HepG2 (cell line): ENCODE results near the gene ITPRIP. TPM values are rescaled to one million over a fixed set of nuclear protein-coding genes. Genes with fewer than 3 reads are reported as not detected.
A peak's percentile ranks its signal among the peaks of the same experiment; 100 is the strongest.

Source experiments
- CREB1 ChIP-seq, 2 experiments: fragments of 450-650 bp in 1 of 2; IDR thresholded peaks; 2 replicates each; pipeline ENCODE4 v1.6.1; 2016 to 2017; ENCODE audit warnings: control low read depth in 1 of 2, mild to moderate bottlenecking in 1 of 2, missing compliant biosample characterization in 1 of 2, missing genetic modification characterization in 1 of 2
- GABPB1 ChIP-seq: IDR thresholded peaks from 2 replicates; pipeline ENCODE4 v1.6.1; 2016; ENCODE audit warnings: mild to moderate bottlenecking, missing genetic modification reagents, moderate library complexity, missing compliant biosample characterization
- NFKBIZ ChIP-seq: IDR thresholded peaks from 2 replicates; pipeline ENCODE4 v1.6.1; 2018; ENCODE audit warnings: missing genetic modification reagents, missing compliant biosample characterization
- RXRA ChIP-seq: sonication (generic); formaldehyde crosslinking; IDR thresholded peaks from 2 replicates; pipeline ENCODE4 v1.5.1; 2020; ENCODE audit warnings: missing genetic modification reagents
- SNAPC2 ChIP-seq: sonication (generic); formaldehyde crosslinking; IDR thresholded peaks from 2 replicates; pipeline ENCODE4 v1.8.1; 2022; ENCODE audit warnings: mild to moderate bottlenecking, missing genetic modification reagents
- SOX13 ChIP-seq, 3 experiments: fragments of 450-650 bp in 1 of 3; sonication (generic) in 1 of 3; formaldehyde crosslinking in 1 of 3; IDR thresholded peaks in 2 of 3; conservative IDR thresholded peaks in 1 of 3; 2 replicates each; pipeline versions ENCODE4 v1.5.0 to v1.6.1; 2016 to 2020; ENCODE audit warnings: antibody characterized with exemption in 1 of 3, mild to moderate bottlenecking in 1 of 3, missing compliant biosample characterization in 1 of 3, missing genetic modification reagents in 1 of 3, moderate library complexity in 1 of 3
- STAG1 ChIP-seq: sonication (generic); formaldehyde crosslinking; IDR thresholded peaks from 2 replicates; pipeline ENCODE4 v1.4.0; 2020; ENCODE audit warnings: missing genetic modification reagents
- TEAD3 ChIP-seq: optimal IDR thresholded peaks from 2 replicates; pipeline ENCODE3; 2016; ENCODE audit warnings: borderline replicate concordance
- TFDP2 ChIP-seq: sonication (generic); formaldehyde crosslinking; IDR thresholded peaks from 2 replicates; pipeline ENCODE4 v1.4.0; 2020; ENCODE audit warnings: missing genetic modification reagents
- THAP11 ChIP-seq: IDR thresholded peaks from 2 replicates; pipeline ENCODE4 v1.6.1; 2016; ENCODE audit warnings: missing biosample characterization, missing genetic modification reagents
- ZBTB1 ChIP-seq: sonication (generic); formaldehyde crosslinking; IDR thresholded peaks from 2 replicates; pipeline ENCODE4 v1.4.0; 2020; ENCODE audit warnings: missing genetic modification reagents, borderline replicate concordance
- ZNF331 ChIP-seq: sonication (generic); formaldehyde crosslinking; IDR thresholded peaks from 2 replicates; pipeline ENCODE4 v1.4.0; 2020; ENCODE audit warnings: missing genetic modification reagents
- ZNF501 ChIP-seq: sonication (generic); formaldehyde crosslinking; IDR thresholded peaks from 2 replicates; pipeline ENCODE4 v1.5.1; 2020; ENCODE audit warnings: mild to moderate bottlenecking, moderate library complexity, missing genetic modification reagents
- ZSCAN29 ChIP-seq: sonication (generic); formaldehyde crosslinking; conservative IDR thresholded peaks from 2 replicates; pipeline ENCODE4 v1.4.0; 2020; ENCODE audit warnings: mild to moderate bottlenecking, missing genetic modification reagents
- polyA plus RNA-seq, 8 experiments: library from polyadenylated mRNA; depleted of rRNA in 3 of 8; stranded (reverse) in 7 of 8; unstranded in 1 of 8; fragments of >200 nt; fragmentation: Illumina TruSeq in 4 of 8; extraction: Trizol in 4 of 8; gene quantifications; 2 replicates each; pipeline versions ENCODE4 v1.2.1 to v1.2.3, GENCODE V29; 2011 to 2016; ENCODE audit warnings: low read depth in 4 of 8, missing spikeins in 1 of 8, mixed read lengths in 1 of 8; ENCODE audit not compliant: insufficient read depth in 1 of 8
- total RNA-seq, 5 experiments: library from RNA; depleted of rRNA; stranded (reverse); fragments of >200 nt; fragmentation: Illumina TruSeq; extraction: Trizol; gene quantifications; 2 replicates each; pipeline ENCODE4 v1.2.3, GENCODE V29; 2016; ENCODE audit warnings: low read depth in 1 of 5
- TF ChIP-seq, protein P1 (sequence below): sonication (generic); formaldehyde crosslinking; IDR thresholded peaks from 2 replicates; pipeline ENCODE4 v1.5.1; 2020; ENCODE audit warnings: mild to moderate bottlenecking, missing genetic modification reagents, moderate library complexity
- TF ChIP-seq, protein P2 (sequence below): sonication (generic); formaldehyde crosslinking; IDR thresholded peaks from 2 replicates; pipeline ENCODE4 v1.5.0; 2020; ENCODE audit warnings: mild to moderate bottlenecking, missing genetic modification reagents, moderate library complexity
- TF ChIP-seq, protein P3 (sequence below): sonication (generic); formaldehyde crosslinking; IDR thresholded peaks from 2 replicates; pipeline ENCODE4 v1.4.0; 2020; ENCODE audit warnings: missing genetic modification reagents

The ITPRIP gene
- total and polyA plus RNA-seq, 2 of the 13 experiments (the other 11 are each of a cell fraction or from before 2014, with no cell fraction given): 1.00 to 2.8 TPM

- TF ChIP-seq ZNF331 (CRISPR knock-in tag) (peak; percentile 51; the same call in 1 of the 2 replicates), GABPB1 (CRISPR knock-in tag) (peak; percentile 66; the same call in 1 of the 2 replicates), TEAD3 (CRISPR knock-in tag) (peak; percentile 76), ZNF501 (CRISPR knock-in tag) (peak; percentile 73), RXRA (CRISPR knock-in tag) (0 out of 2 replicates have a peak, but pooled peaks have one; percentile 60), SNAPC2 (CRISPR knock-in tag) (no peak), ZBTB1 (CRISPR knock-in tag) (no peak), THAP11 (CRISPR knock-in tag) (peak; percentile 46; the same call in 1 of the 2 replicates), NFKBIZ (CRISPR knock-in tag) (no peak), TFDP2 (CRISPR knock-in tag) (0 out of 2 replicates have a peak, but pooled peaks have one; percentile 37), ZSCAN29 (CRISPR knock-in tag) (no peak), CREB1 (IDR thresholded peaks at IDR 0.05) (peak; percentile 63; the same call in 1 of the 2 replicates), CREB1 (CRISPR knock-in tag; IDR thresholded peaks at IDR 0.05) (peak; percentile 76), STAG1 (peak; percentile 83), SOX13 (IDR thresholded peaks at IDR 0.05) (no peak), SOX13 (CRISPR knock-in tag; conservative IDR thresholded peaks at IDR 0.05 in 1 of 2, IDR thresholded peaks at IDR 0.05 in 1 of 2) (peak in 1 of 2 experiments; percentile 44; a peak in 1 of 4 replicates)
- TF ChIP-seq, protein P1, sequence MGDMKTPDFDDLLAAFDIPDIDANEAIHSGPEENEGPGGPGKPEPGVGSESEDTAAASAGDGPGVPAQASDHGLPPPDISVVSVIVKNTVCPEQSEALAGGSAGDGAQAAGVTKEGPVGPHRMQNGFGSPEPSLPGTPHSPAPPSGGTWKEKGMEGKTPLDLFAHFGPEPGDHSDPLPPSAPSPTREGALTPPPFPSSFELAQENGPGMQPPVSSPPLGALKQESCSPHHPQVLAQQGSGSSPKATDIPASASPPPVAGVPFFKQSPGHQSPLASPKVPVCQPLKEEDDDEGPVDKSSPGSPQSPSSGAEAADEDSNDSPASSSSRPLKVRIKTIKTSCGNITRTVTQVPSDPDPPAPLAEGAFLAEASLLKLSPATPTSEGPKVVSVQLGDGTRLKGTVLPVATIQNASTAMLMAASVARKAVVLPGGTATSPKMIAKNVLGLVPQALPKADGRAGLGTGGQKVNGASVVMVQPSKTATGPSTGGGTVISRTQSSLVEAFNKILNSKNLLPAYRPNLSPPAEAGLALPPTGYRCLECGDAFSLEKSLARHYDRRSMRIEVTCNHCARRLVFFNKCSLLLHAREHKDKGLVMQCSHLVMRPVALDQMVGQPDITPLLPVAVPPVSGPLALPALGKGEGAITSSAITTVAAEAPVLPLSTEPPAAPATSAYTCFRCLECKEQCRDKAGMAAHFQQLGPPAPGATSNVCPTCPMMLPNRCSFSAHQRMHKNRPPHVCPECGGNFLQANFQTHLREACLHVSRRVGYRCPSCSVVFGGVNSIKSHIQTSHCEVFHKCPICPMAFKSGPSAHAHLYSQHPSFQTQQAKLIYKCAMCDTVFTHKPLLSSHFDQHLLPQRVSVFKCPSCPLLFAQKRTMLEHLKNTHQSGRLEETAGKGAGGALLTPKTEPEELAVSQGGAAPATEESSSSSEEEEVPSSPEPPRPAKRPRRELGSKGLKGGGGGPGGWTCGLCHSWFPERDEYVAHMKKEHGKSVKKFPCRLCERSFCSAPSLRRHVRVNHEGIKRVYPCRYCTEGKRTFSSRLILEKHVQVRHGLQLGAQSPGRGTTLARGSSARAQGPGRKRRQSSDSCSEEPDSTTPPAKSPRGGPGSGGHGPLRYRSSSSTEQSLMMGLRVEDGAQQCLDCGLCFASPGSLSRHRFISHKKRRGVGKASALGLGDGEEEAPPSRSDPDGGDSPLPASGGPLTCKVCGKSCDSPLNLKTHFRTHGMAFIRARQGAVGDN: peak; percentile 81
- TF ChIP-seq, protein P2, sequence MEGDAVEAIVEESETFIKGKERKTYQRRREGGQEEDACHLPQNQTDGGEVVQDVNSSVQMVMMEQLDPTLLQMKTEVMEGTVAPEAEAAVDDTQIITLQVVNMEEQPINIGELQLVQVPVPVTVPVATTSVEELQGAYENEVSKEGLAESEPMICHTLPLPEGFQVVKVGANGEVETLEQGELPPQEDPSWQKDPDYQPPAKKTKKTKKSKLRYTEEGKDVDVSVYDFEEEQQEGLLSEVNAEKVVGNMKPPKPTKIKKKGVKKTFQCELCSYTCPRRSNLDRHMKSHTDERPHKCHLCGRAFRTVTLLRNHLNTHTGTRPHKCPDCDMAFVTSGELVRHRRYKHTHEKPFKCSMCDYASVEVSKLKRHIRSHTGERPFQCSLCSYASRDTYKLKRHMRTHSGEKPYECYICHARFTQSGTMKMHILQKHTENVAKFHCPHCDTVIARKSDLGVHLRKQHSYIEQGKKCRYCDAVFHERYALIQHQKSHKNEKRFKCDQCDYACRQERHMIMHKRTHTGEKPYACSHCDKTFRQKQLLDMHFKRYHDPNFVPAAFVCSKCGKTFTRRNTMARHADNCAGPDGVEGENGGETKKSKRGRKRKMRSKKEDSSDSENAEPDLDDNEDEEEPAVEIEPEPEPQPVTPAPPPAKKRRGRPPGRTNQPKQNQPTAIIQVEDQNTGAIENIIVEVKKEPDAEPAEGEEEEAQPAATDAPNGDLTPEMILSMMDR (CRISPR knock-in tag): peak; percentile 98
- TF ChIP-seq, protein P3, sequence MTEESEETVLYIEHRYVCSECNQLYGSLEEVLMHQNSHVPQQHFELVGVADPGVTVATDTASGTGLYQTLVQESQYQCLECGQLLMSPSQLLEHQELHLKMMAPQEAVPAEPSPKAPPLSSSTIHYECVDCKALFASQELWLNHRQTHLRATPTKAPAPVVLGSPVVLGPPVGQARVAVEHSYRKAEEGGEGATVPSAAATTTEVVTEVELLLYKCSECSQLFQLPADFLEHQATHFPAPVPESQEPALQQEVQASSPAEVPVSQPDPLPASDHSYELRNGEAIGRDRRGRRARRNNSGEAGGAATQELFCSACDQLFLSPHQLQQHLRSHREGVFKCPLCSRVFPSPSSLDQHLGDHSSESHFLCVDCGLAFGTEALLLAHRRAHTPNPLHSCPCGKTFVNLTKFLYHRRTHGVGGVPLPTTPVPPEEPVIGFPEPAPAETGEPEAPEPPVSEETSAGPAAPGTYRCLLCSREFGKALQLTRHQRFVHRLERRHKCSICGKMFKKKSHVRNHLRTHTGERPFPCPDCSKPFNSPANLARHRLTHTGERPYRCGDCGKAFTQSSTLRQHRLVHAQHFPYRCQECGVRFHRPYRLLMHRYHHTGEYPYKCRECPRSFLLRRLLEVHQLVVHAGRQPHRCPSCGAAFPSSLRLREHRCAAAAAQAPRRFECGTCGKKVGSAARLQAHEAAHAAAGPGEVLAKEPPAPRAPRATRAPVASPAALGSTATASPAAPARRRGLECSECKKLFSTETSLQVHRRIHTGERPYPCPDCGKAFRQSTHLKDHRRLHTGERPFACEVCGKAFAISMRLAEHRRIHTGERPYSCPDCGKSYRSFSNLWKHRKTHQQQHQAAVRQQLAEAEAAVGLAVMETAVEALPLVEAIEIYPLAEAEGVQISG (CRISPR knock-in tag): peak; percentile 53; the same call in 1 of the 2 replicates
Measured at GRCh38 chr10:104291439-104291951, 46.8 kb downstream of the ITPRIP start (continued).
